NCI-H146 treated with DMSO at 0.1 percent for 48 hours (cell line): ENCODE results near the gene CDK17.
"Not testable (repeated sequence)": the region's sequence is repeated elsewhere in the genome, so short reads cannot be mapped to it uniquely, and the experiment has no call there.

Experiments
- DNase-seq: peaks from one replicate; lab custom pipeline; 2025; ENCODE audit not compliant: unreplicated experiment; lab: John Stamatoyannopoulos, UW

CDK17 gene

GRCh38 chr12:96399919-96400630, at the start of gene CDK17:
Gene CDK17 (minus strand): TSS chr12:96400439. CDS start chr12:96334836, 65,603 bp downstream.
- peak; percentile 40 for DNase-seq

GRCh38 chr12:96448300-96448699, 48.1 kb upstream of the CDK17 start:
- DNase-seq: no peak

- DNase-seq: no peak
These were observed 47.0 kb upstream of the CDK17 start for GRCh38 chr12:96447256-96447655.

DNA sequence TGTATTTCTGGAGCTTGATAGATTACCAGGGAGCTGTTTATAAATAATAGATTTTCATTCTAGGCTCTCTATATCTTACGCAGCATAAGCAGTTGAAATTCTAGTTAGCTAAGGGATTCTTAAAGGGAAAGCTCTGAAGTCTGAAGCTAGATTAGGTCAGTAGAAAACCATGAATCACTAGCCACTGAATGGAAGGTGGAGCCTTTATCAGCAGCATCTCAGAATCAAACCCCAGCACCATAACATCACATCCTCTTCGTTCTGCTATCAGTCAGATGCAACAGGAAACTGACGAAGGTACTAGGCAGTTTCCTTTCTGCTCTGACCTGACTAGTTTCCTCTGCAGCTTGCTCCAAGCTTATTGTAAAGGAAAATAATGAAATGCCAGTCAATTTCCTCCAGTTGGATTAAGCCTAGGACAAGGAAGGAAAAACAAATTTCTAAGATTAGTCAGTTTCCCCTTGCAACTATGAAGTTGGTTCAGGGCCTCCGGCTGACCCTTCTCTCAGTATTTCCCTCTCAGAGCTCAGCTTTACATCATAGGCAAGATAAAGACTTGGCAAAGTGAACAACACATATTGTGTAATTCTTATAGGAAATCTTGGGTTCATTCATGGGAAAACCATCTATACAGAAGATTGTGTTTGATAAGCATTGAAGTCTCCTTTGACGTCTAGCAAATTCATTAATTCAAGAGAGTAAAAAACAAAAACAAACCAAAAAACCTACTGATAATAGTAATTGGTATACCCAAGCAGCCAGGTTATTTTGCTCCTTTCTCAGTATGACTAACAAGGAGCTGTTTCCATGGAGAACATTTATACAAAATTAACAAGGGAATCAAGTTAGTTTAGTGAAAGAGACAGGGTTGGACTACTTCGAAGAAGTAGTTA, 45.7 kb upstream of the CDK17 start:
- no peak for DNase-seq

DNA sequence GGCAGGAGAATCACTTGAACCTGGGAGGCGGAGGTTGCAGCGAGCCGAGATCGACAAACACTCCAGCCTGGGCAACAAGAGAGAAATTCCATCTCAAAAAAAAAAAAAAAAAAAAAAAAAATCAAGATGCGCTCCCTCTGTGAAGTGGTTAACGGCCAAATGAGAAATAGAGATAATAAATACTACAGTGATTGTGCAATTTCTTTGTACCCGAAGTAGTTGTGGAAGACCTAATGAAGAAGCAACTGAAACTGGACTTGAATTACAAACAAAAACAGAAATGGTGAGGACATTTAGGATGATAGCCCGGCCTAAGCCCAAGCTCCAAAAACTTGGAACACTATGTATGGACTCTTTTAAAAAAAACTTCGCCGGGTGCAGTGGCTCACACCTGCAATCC, 44.2 kb upstream of the CDK17 start:
- DNase-seq: no peak

DNA sequence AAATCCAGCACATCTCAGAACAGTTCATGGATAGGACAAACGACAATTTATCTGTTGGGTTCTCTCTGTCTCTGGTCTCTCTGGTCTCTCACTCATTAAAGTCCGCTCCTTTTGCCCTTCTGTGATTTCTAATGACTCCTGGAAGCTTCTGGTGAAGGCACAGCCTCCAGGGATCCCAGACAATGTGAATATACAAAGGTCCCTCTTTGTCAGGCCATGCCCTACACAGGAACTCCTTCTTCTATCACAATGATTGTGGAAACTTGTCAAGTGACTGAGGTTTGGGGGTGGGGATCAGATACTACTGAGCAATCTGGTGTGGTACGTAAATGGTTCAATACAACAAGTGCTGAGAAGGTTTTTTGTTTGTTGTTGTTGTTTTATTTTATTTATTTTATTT, 42.7 kb upstream of the CDK17 start:
- no peak for DNase-seq

DNA sequence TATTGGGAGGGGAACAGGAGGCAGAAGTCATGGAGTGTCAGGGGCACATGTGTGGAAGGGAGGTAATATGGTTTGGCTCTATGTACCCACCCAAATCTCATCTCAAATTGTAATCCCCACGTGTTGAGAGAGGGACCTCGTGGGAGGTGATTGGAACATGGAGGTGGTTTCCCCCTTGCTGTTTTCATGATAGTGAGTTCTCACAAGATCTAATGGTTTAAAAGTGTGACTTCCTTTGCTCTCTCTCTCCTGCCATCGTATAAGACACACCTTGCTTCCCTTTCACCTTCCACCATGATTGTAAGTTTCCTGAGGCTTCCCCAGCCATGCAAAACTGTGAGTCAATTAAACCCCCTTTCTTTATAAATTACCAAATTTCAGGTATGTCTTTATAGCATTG, 41.6 kb upstream of the CDK17 start:
- DNase-seq: no peak

- DNase-seq: no peak
These were observed 38.1 kb upstream of the CDK17 start for GRCh38 chr12:96438330-96438729.

DNA sequence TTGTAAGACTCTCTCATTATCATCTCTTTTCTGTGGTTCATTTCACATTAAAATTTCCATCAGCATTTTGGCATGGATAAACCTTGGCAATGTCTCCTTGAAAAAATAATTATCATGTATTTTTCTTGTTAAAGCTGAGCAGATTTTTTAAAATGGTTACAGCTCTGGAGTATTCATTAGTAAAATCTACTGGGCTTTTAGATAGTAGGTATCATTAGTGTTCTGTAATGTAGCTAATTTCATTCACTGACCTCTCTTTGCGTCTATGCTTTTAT, 36.9 kb upstream of the CDK17 start:
- DNase-seq: no peak

GRCh38 chr12:96436366-96437170, 36.3 kb upstream of the CDK17 start:
- no peak for DNase-seq

DNA sequence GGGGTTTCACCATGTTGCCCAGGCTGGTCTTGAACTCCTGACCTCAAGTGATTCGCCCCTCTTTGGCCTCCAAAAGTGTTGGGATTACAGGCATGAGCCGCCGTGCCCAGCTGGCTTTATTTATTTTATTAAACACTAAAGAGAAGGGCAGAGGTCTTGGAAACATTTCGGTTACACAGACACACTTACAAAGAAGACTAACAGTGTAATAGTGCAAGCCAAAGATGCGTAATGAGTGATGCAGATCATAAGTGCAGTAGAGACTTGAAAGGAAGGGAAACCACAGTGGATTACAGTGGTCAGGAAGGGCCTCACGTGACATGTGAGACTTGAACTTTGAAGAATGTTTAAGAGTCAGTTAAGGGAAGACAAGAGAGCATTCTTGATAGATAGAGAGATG, 33.9 kb upstream of the CDK17 start:
- no peak for DNase-seq

- DNase-seq: not testable (repeated sequence)
These were observed 32.5 kb upstream of the CDK17 start for GRCh38 chr12:96432496-96433321.

DNA sequence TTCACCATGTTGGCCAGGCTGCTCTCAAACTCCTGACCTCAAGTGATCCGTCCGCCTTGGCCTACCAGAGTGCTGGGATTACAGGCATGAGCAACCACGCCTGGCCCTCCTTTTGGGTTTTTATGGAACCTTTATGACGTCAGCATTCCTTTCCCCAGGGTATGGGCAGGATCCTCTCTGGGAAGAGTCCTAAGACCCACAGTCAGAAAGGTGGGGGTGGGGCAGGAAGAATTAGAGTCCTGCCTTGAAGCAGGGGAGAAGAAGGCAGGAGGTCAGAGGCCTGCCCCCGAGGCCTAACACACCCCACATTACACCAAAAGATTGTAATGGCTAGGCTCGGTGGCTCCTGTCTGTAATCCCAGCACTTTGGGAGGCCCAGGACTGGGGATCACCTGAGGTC, 30.8 kb upstream of the CDK17 start:
- no peak for DNase-seq

DNA sequence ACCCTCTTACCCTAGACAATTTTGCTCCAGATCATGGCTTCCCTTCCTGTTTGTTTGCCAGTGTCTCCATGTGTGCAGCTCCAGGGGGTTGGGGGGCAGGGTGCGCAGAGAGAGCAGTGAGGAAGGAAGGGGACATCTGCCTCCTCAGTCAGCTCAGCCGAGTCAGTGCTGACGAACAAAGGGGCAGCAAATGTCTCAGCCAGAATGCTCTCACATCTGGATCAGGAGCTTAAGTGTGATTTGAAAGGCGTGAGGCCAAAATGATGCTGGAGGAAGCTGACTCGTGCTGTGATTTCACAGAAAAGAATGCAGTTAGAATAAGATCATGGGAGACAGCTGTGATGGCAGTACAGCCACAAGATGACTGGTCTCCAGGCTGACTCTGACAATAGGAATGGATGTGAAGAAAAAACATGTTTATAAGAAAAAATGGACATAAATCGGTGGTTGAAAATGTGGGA, 27.1 kb upstream of the CDK17 start:
- no peak for DNase-seq

DNA sequence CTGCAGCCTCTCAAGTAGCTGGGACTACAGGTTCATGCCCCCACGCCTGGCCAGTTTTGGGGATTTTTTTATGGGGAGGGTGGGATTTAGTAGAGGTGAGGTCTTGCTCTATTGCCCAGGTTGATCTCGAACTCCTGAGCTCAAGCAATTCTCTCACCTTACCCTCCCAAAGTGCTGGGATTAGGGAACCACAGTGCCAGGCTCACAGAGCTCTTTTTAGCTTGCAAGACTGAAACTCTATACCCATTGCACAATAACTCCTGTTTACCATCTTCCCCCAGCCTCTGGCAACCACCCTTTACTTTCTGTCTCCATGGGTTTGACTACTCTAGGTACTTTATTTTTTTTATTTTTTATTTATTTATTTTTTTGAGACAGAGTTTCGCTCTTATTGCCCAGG, 25.7 kb upstream of the CDK17 start:
- no peak for DNase-seq

DNA sequence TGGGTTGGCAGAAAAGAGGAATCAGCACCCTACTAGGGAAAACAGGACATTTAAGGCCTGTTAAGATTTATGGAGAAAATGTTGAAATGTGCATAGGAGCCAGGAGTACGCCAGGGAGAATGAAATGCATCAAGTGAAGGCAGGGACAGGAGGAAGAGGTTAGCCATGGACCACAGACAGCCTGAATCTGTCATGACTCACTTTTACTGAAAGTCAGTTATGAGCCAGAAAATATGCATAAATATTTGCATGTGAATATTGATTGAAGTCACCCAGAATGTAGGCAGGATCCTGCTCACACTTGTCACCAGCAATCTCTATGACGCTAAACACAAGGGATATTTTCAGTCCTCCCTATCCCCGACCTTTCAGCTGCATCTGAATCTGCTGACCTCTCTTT, 25.1 kb upstream of the CDK17 start:
- DNase-seq: no peak

DNA sequence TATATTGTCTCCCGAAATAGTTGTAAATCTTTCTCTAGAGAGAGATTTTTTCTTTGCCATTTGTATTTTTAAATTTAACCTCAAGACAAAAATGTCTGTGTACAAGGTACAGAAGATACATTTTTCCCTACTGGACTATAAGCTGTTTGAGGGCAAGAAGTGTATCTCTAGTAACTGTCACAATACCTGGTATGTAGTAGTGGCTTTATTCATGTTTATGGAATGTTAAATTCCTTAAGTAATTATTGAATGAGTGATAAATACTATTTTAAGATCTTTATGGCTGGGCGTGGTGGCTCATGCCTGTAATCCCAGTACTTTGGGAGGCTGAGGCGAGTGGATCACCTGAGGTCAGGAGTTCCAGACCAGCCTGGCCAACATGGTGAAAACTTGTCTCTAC, 24.4 kb upstream of the CDK17 start:
- no peak for DNase-seq

- no peak for DNase-seq
These were observed 22.0 kb upstream of the CDK17 start for GRCh38 chr12:96422192-96422591.

GRCh38 chr12:96421014-96421413, 20.8 kb upstream of the CDK17 start:
- DNase-seq: no peak

DNA sequence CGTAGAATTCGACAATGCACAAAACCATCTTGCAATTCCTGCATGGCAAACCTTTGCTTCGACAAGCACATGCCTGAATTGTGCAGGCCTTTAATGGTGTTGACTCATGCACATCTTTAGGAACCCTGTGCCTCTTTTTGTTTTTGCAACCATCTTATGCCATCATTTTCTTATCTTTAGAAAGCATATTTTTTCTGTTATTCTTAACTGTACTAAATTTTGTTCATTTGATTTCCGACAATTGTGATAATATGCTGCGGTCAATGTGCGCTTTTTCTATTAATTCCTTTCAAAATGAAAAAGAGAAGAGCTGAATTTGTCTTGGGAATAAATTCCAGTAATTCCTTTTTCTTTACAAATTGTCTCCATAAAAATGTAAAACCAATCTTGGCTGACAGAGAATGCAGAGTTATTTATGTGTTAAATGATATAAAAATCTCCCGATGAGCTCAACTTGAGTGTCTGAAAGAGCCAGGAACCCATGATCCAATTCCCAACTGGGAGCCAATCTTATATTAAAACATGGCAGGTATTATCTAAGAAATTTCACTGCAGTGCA, 20.1 kb upstream of the CDK17 start:
- DNase-seq: no peak
